HCT116 (cell line): ENCODE measurements around the gene PGAP6. TPM values are rescaled to one million over a fixed set of nuclear protein-coding genes. Genes with fewer than 3 reads are reported as not detected.

ENCODE experiments used
- ATAC-seq: fragments of 200-7000 bp; cut with Tn5 transposase; 2 replicates; pipeline ENCODE4 v1.9.1; 2020; ENCODE audit warnings: mild to moderate bottlenecking, moderate library complexity
- BruUV-seq: library from RNA; stranded (reverse); fragments of 400-500 nt; replicated peaks from 2 replicates; lab custom pipeline; 2021; lab: Mats Ljungman, UMichigan
- CTCF ChIA-PET: fragments of 300-600 bp; sonication (Branson Sonifier 250); formaldehyde crosslinking; loops from one replicate; lab custom pipeline; 2021; ENCODE audit warnings: antibody characterized with exemption; lab: Charles Lee
- POLR2A ChIA-PET: fragments of 300-600, 350-600 bp; sonication (Branson Sonifier 250); formaldehyde crosslinking; loops from one replicate; lab custom pipeline; 2021; ENCODE audit warnings: antibody characterized with exemption; lab: Charles Lee
- RAD21 ChIA-PET, 2 experiments: fragments of 300-600 bp; sonication (Branson Sonifier 250); formaldehyde crosslinking; loops; one replicate each; lab custom pipeline; 2023; ENCODE audit warnings: low total read pairs in 2 of 2; ENCODE audit not compliant: uncharacterized antibody in 2 of 2, unreplicated experiment in 2 of 2, low non-redundant PET in 1 of 2; lab: Charles Lee
- DNase-seq: peaks from one replicate; pipeline ENCODE4 v3.0.0-alpha.2; 2010; ENCODE audit warnings: low read depth, low spot score
- H2AFZ ChIP-seq: fragments of 200-600 bp; shearing (Covaris generic), sonication (generic); 2 replicates; pipeline ENCODE4 v1.6.1; 2017; ENCODE audit warnings: low read depth, mixed run types, mixed read lengths, antibody characterized with exemption, low read length; ENCODE audit not compliant: poor library complexity, severe bottlenecking
- H3K27ac ChIP-seq: 2 replicates; pipeline ENCODE4 v1.5.1; 2012; ENCODE audit warnings: low read depth, low read length
- H3K27me3 ChIP-seq: fragments of 200-600 bp; sonication (generic); 2 replicates; pipeline ENCODE4 v1.6.1; 2016; ENCODE audit warnings: mixed run types, low read length, mixed read lengths; ENCODE audit not compliant: insufficient read depth
- H3K36me3 ChIP-seq, 2 experiments: fragments of 200-500 bp in 1 of 2; fragments of 200-600 bp in 1 of 2; sonication (Bioruptor generic) in 1 of 2; sonication (generic) in 1 of 2; 2 replicates each; pipeline versions ENCODE4 v1.5.1 to v1.6.1; 2014 to 2016; ENCODE audit warnings: low read length in 2 of 2, inconsistent platforms in 1 of 2, mixed read lengths in 1 of 2, mixed run types in 1 of 2; ENCODE audit not compliant: insufficient read depth in 2 of 2, control insufficient read depth in 1 of 2
- H3K4me1 ChIP-seq, 2 experiments: fragments of 200-600 bp in 1 of 2; sonication (generic) in 1 of 2; 2 replicates each; pipeline versions ENCODE4 v1.5.1 to v1.6.1; 2012 to 2017; ENCODE audit warnings: low read length in 2 of 2, inconsistent platforms in 1 of 2, mild to moderate bottlenecking in 1 of 2, mixed read lengths in 1 of 2, mixed run types in 1 of 2, moderate library complexity in 1 of 2; ENCODE audit not compliant: insufficient read depth in 2 of 2, control insufficient read depth in 1 of 2
- H3K4me2 ChIP-seq: fragments of 200-600 bp; sonication (generic); 2 replicates; pipeline ENCODE4 v1.6.1; 2017; ENCODE audit warnings: mixed run types, low read length, mixed read lengths
- H3K4me3 ChIP-seq, 2 experiments: fragments of 200-600 bp in 1 of 2; sonication (generic) in 1 of 2; replicated peaks in 1 of 2; 2 replicates each; pipeline ENCODE4 v1.5.1; 2011 to 2016; ENCODE audit warnings: low read length in 2 of 2, control low read depth in 1 of 2, low read depth in 1 of 2, mild to moderate bottlenecking in 1 of 2, mixed read lengths in 1 of 2, mixed run types in 1 of 2
- H3K79me2 ChIP-seq: fragments of 200-600 bp; sonication (generic); 2 replicates; pipeline ENCODE4 v1.6.1; 2017; ENCODE audit warnings: mild to moderate bottlenecking, mixed run types, low read length, moderate library complexity, mixed read lengths; ENCODE audit not compliant: insufficient read depth
- H3K9ac ChIP-seq: fragments of 200-600 bp; sonication (generic); 2 replicates; pipeline ENCODE4 v1.6.1; 2016; ENCODE audit warnings: low read length, mixed read lengths
- H3K9me2 ChIP-seq: fragments of 200-600 bp; sonication (generic), shearing (Covaris generic); 2 replicates; pipeline ENCODE4 v1.6.1; 2017; ENCODE audit warnings: mixed run types, mild to moderate bottlenecking, moderate library complexity; ENCODE audit not compliant: insufficient read depth
- H3K9me3 ChIP-seq, 2 experiments: fragments of 200-500 bp in 1 of 2; fragments of 200-600 bp in 1 of 2; sonication (Bioruptor generic) in 1 of 2; sonication (generic) in 1 of 2; 2 replicates each; pipeline ENCODE4 v1.6.1; 2014 to 2017; ENCODE audit warnings: low read length in 2 of 2, mixed read lengths in 2 of 2, inconsistent platforms in 1 of 2, low read depth in 1 of 2, mild to moderate bottlenecking in 1 of 2, mixed run types in 1 of 2, moderate library complexity in 1 of 2; ENCODE audit not compliant: control insufficient read depth in 1 of 2, insufficient read depth in 1 of 2
- H4K20me1 ChIP-seq: fragments of 200-600 bp; sonication (generic), shearing (Covaris generic); 2 replicates; pipeline ENCODE4 v1.6.1; 2017; ENCODE audit warnings: mixed run types, mild to moderate bottlenecking, moderate library complexity; ENCODE audit not compliant: insufficient read depth
- ELF1 ChIP-seq: IDR thresholded peaks from 2 replicates; pipeline ENCODE4 v1.6.1; 2012; ENCODE audit warnings: low read depth, borderline replicate concordance
- FOSL1 ChIP-seq: IDR thresholded peaks from 2 replicates; pipeline ENCODE4 v1.6.1; 2012; ENCODE audit warnings: low read depth
- JUND ChIP-seq: IDR thresholded peaks from 2 replicates; pipeline ENCODE4 v1.6.1; 2012
- POLR2AphosphoS5 ChIP-seq: IDR thresholded peaks from 2 replicates; pipeline ENCODE4 v1.6.1; 2011; ENCODE audit warnings: mild to moderate bottlenecking, low read depth, low read length, moderate library complexity
- RAD21 ChIP-seq: IDR thresholded peaks from 2 replicates; pipeline ENCODE4 v1.6.1; 2012; ENCODE audit warnings: low read depth, mild to moderate bottlenecking
- SIN3A ChIP-seq: IDR thresholded peaks from 2 replicates; pipeline ENCODE4 v1.6.1; 2012; ENCODE audit warnings: low read depth
- SP1 ChIP-seq: IDR thresholded peaks from 2 replicates; pipeline ENCODE4 v1.6.1; 2012; ENCODE audit warnings: low read depth
- YY1 ChIP-seq: IDR thresholded peaks from 2 replicates; pipeline ENCODE4 v1.6.1; 2011; ENCODE audit warnings: low read length, low read depth, moderate library complexity, mild to moderate bottlenecking; ENCODE audit not compliant: insufficient replicate concordance; ENCODE audit errors: extremely low read depth
- ZBTB33 ChIP-seq: IDR thresholded peaks from 2 replicates; pipeline ENCODE4 v1.6.1; 2011; ENCODE audit warnings: mild to moderate bottlenecking, low read length, moderate library complexity; ENCODE audit not compliant: insufficient replicate concordance; ENCODE audit errors: extremely low read depth
- ZFX ChIP-seq: fragments of 450-650 bp; IDR thresholded peaks from 2 replicates; pipeline ENCODE4 v1.6.1; 2017
- intact Hi-C: fragments of 100-400 bp; cut with micrococcal nuclease; formaldehyde crosslinking; loops from 2 replicates; pipeline ENCODE4 v1.10.0; 2022
- total RNA-seq: library from RNA; stranded (reverse); gene quantifications from one replicate; pipeline ENCODE4 v1.2.1, GENCODE V29; 2021; ENCODE audit not compliant: unreplicated experiment

The PGAP6 gene
- total RNA-seq, 1 experiment from 2014 or later, result 35.4 TPM

- ChIA-PET RAD21 (no interaction called here), CTCF (no interaction called here), POLR2A (no interaction called here)
- no peak overlapping the region for H3K4me2 ChIP-seq
- no peaks in the 10 kb centered on the region for H3K9me2 ChIP-seq
- no peak for ATAC-seq
- peaks cover 0 to 11% of the 10 kb centered on the region in 2 experiments; a peak in 1 of 4 replicates for H3K36me3 ChIP-seq
- TF ChIP-seq ELF1, result no peak
- TF ChIP-seq ZFX, result no peak
- TF ChIP-seq FOSL1, result no peak
- no peak for TF ChIP-seq POLR2AphosphoS5
- TF ChIP-seq JUND, result no peak
- TF ChIP-seq ZBTB33, result no peak
- no peak for TF ChIP-seq SIN3A
- no peak for TF ChIP-seq SP1
- TF ChIP-seq YY1, result no peak
- no peak for TF ChIP-seq RAD21
- H3K27me3 ChIP-seq, result no peaks in the 10 kb centered on the region
- H3K27ac ChIP-seq, result no peak overlapping the region
- intact Hi-C loops, result no loop called here
- DNase-seq, result no peak
- no peaks in the 10 kb centered on the region for H4K20me1 ChIP-seq
- no TSS peak for BruUV-seq
- H3K9me3 ChIP-seq, result no peaks in the 10 kb centered on the region
- no peaks in the 10 kb centered on the region for H3K4me1 ChIP-seq
- peaks cover 90% of the 10 kb centered on the region for H3K79me2 ChIP-seq
- H2AFZ ChIP-seq, result no peak overlapping the region
- no peak overlapping the region for H3K4me3 ChIP-seq
- H3K9ac ChIP-seq, result no peak overlapping the region
Measured at GRCh38 chr16:347203-347602, 34.6 kb downstream of the PGAP6 start.
